ENCODE measurements around the gene UPF1. TPM values are rescaled to one million over a fixed set of nuclear protein-coding genes. Genes with fewer than 3 reads are reported as not detected.
A peak's percentile ranks its signal among the peaks of the same experiment; 100 is the strongest.

The UPF1 gene
- 104 and 111 TPM in 2 replicates for total RNA-seq (2014; rRNA removed; shearing (Covaris generic))

DNA sequence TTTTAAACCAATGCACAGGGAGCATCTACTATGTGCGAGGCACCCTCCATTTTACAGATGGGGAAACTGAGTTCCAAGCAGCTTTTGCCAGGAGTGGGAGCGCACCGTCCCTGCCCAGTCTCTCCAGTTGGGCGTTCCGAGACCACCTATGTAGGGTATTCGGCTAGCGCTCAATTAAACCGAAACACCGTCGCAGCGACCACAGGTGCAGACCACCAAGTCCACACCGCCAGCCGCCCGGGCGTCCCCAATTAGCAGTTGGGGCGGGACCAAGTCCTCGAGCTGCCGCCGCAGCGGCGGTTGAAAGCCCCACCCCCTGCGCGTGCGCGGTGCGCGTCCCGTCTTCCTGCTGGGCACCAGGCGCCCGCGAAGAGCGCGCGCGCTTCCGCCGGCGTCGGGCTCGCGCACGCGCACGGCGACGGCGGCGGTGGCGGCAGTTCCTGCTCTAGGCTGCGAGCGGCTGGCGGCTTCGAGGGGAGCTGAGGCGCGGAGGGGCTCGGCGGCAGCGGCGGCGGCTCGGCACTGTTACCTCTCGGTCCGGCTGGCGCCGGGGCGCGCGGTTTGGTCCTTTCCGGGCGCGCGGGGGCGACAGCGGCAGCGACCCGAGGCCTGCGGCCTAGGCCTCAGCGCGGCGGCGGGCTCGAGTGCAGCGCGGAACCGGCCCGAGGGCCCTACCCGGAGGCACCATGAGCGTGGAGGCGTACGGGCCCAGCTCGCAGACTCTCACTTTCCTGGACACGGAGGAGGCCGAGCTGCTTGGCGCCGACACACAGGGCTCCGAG is at the start of gene UPF1:
Gene UPF1 (plus strand): TSS at position 436 of the 782 bp plus-strand sequence. CDS start 251 bp downstream, at position 687.
- peak; percentile 91 for DNase-seq (ENCODE audit: low spot score)
- in situ Hi-C loops (cut with HindIII; ENCODE audit: low sequenced_read_pairs): no loop called here

DNA sequence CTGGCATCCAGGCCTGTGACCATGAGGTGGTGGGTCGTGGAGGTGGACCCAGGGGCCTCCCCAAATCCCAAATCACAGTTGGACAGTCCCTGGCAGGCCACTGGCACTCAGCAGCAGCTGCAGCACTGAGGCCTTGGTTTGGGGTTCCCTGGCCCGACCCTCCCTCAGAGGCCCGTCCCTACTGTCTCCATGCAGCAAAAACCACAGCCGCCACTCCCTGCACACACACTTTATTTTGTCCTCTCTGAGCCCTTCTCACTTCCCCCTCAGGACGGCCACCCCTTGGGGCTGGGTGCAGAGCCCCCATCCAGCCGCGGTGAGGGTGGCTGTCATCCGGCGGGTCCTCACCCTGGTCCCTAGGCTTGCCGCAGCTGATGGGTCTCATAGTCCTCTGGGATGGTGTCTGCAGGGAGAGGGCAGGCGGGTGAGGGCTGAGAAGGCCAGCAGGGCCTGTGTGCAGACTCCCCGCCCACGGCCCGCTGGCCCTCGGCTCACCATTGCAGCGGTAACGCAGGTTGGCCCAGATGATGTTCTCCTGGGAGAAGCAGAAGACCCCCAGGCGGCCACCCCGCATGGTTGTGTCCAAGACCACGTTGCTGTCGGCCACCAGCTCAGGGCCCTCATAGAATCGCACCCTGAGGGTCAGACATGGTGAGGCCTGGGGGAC is 49.1 kb upstream of the UPF1 start:
- no peak for DNase-seq (ENCODE audit: low spot score)
- in situ Hi-C loops (cut with HindIII; ENCODE audit: low sequenced_read_pairs): no loop called here

DNA sequence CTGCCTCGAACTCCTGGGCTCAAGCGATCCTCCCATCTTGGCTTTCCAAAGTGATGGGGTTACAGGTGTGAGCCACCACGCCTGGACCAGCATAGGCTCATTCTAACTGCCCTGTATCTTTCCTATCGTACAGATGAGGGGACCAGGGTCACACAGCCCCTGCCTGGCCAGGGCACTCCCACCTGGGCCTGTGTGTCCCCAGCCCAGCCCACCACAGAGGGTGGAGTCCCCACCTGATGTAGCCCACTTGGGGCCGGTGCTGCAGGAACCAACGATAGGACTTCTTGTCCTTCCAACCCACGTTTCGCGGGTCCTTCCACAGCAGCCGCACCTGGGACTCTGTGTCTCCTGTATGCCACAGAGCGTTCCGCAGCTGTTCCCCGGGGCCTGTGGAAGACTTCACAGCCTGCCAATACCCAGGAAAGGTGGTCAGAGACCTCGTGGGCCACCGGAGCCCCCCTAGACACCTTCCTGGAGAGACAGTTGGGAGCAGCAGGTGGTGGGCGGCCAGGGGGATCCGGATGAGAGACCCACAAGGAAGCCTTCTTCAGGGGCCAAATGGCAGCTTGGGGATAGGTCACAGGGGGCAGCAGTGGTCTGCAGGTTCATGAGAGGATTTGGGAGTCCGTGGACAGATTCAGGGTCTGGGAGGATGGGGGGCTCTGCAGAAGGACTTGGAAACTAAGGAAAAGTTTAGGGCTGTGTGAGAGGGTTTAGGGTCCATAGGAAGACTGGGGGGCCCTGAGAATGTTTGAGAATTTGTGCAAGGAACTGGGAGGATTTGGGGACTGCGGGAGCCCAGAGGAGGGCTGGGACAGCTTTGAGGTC is 47.6 kb upstream of the UPF1 start:
- in situ Hi-C loops (cut with HindIII; ENCODE audit: low sequenced_read_pairs): no loop called here
- DNase-seq (ENCODE audit: low spot score): no peak

DNA sequence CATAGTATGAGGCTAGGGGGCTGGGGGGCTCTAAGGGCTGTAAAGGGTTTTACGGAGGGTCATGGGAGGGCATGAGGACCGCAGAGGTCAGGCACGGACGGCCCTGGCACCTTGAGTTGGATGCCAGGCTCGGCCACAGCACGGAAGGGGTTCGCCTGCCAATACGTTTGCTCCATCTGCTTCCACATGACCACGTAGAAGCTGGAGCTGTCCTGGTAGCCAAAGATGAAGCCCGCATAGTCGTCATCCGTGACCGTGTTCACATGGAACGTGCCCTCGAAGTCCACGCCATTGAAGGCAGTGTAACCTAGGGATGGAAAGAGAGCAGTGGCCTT is 47.0 kb upstream of the UPF1 start:
- peak; percentile 42 for DNase-seq (ENCODE audit: low spot score)
- in situ Hi-C loops (cut with HindIII; ENCODE audit: low sequenced_read_pairs): no loop called here

DNA sequence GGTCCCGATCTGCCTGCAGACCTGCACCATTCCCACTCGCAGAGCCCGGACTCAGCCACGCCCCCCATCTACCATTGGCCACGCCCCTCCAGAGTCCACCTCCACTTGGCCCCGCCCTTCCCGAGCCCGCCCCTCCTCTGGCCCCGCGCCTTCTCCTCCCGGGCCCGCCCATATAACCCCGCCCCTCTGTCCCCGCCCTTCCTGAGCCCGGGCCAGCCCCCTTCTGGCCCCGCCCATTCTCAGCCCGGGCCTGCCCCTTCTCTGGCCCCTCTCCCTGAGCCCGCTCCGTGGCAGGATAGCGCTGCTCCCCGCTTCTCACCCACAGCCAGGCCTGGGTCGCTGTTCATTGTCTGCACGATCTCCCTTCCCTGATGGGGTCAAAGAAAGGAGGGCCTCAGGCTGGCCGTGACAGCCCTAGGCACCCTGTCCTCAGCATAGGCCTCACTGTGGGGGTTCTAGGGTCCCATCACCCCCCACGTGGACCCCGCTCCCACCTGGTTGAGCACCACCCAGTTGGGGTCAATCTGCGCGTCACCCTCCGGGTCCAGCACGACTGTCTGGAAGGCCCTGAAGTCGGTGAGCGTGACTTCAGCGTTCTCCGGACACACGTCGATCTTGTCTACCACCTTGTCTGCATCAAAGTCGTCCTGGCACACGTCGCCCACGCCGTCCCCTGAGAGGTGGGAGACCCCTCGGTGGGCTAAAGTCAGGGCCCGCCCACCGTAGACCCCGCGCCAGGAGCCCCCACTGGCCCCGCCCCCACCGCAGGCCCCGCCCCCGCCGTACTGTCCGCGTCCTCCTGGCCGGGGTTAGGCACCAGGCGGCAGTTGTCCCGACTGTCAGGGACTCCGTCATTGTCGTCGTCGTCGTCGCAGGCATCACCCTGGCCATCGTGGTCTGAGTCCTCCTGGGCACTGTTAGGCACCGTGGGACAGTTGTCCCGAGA is 46.3 kb upstream of the UPF1 start:
- in situ Hi-C loops (cut with HindIII; ENCODE audit: low sequenced_read_pairs): no loop called here
- DNase-seq (ENCODE audit: low spot score): peak; percentile 46

DNA sequence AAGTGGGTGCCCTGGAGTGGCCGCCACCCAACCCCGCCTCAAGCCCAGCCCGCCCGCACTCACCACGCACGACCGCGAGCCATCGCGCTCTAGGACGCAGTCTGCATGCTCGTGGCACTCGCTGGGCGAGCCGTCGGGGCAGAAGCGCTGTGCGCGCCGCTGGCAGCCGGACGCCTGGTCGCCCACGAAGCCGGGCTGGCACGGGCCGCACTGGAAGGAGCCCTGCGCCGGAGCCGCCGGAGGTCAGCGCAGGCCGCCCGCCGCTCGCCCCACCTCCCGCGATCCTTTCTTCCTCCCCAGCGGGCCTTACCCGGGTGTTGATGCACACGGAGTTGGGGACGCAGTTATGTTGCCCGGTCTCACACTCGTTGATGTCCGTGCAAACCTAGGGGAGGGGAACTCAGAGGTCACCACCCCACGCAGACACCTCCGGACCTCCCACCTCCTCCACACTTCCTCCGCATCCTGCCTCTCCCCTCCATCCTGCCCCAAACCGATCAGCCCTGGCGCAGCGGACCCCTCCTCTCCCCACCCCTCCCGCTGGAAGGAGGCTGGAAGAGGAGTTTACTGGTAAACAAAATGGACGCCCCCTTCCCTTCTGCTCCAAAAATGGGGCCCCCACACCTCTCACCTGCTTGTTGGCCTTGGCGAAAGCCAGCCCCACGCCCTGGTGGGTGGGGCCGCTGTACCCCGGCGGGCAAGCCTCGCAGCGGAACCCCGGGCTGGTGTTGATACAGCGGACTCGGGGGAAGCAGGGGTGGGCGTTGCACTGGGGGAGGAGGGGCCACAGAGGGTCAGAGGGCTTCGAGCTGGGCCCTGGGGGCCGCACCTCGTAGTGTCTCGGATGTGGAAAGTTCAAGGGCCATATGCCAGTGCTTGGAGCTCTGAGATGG is 43.0 kb upstream of the UPF1 start:
- DNase-seq (ENCODE audit: low spot score): no peak
- in situ Hi-C loops (cut with HindIII; ENCODE audit: low sequenced_read_pairs): no loop called here

DNA sequence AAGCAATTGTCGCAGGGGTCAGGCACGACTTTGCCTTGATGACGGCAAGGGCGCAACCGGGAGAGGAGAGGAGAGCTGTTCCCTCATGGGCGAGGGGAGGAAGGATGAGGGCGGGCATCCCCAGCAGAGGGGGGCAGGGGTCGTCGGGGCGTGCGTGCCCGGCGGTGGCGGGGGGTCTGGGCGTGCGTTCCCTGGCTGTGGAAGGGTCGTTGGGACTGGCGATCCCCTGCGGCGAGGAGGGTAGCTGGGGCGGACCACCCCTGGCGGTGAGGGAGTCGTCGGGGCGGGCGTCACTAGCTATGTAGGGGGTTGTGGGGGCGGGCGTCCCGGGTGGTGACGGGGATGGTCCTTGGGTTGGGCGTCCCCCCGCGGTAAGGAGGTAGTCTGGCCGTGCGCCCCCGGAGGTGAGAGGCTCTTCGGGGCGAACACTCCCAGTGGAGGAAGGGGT is 42.3 kb upstream of the UPF1 start:
- in situ Hi-C loops (cut with HindIII; ENCODE audit: low sequenced_read_pairs): no loop called here
- no peak for DNase-seq (ENCODE audit: low spot score)

DNA sequence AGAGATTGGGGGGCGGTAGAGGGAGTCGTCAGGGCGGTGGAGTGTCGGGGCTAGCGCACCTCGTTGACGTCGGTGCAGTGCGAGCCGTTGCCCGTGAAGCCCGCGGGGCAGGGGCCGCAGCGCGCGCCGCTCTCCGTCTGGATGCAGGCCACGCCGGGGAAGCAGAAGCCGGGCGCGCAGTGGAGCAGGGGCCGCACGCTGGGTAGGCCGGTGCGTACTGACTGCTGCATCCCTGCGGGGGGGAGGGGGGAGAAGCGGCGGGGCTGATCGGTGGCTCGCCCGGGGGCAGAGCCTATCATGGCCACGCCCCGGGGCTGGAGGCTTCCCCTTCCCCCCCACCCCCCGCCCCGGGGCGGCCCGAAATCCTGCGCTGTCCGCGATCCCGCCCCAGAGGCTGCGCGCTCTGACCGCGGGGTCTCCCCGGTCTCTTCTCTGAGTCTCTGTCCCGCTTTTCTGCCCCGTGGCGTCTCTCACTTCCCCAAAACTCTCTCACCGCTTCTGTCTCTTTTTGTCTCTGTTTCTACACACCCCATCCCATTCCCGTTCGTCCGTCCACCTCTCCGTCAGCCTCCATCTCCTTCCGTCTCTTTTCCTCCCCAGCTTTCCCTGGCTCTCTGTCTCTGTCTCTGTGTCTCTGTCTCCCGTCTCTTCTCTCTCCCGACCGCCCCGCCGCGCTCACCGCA is 41.7 kb upstream of the UPF1 start:
- no peak for DNase-seq (ENCODE audit: low spot score)
- in situ Hi-C loops (cut with HindIII; ENCODE audit: low sequenced_read_pairs): no loop called here

DNA sequence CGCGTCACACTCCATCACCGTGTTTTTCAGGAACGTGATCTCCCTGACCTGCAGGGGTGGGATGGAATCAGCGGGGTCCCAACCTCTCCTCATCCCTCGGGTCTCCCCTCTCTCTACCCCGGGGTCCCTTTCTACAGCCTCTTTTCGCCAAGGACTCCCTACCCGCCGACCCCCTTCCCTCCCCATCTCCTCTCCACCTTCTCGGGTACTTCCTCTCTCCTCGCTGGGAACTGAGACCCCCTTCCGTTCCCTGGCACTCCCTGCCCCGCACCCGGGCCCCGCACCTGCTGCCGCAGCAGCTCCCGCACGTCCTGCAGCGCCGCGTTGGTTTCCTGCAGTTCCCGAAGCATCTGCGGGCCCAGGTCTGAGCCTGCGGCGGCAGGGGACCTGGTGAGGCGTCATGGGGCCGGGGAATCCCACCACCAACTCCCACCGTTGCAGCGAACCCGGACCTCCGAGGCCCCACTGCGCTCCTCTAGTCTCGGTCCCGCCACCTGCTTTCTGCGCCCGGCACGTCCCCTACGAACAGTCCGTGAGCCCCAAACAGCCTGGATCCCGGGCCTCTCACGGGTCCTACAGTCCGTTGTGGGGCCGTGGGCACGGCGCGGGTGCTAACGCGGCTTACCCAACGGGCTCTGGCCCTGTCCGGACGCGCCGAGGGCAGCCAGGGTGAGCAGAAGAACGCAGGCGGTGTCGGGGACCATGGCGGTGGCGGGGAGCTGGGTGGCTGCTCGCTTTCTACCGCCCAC is 41.0 kb upstream of the UPF1 start, which contains the start of gene COMP:
Gene COMP (minus strand): TSS at position 740 of the 749 bp plus-strand sequence. CDS start 36 bp downstream, at position 704.
- DNase-seq (ENCODE audit: low spot score): no peak
- in situ Hi-C loops (cut with HindIII; ENCODE audit: low sequenced_read_pairs): no loop called here

DNA sequence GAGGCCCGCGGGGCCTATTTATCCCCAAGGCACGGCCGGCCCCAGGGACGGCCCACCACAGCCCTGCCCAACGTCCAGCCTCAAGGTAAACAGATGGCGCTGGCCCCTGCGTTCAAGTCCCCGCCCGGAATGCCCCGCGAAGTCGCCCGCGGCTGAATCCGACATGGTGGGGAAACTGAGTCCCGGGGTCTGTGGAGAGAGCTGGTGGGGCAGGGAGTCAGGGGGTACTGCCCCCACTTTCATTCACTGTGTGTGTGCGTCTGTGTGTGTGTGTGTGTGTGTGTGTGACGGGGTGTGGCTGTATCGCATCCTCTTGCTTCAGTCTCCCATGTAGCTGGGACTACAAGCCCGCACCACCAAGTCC is 40.5 kb upstream of the UPF1 start:
- in situ Hi-C loops (cut with HindIII; ENCODE audit: low sequenced_read_pairs): no loop called here
- DNase-seq (ENCODE audit: low spot score): no peak

DNA sequence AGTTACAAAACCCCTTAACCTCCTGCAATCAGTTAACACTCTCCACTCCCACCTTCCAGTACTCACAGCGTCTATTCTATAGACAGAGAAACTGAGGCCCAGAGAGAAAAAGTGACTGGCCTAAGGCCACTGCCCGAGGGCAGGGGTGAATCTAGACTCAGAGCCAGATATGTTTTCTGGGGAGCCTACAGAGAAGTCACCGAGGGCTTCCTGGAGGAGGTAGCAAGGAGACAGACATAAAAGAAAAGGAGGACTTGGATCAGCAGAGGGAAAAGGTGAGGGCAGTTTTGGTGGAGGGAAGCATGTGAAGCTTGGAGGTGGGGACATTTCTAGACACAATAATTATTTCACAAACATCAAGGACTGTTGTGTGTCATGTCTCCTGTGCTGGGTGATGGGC is 39.1 kb upstream of the UPF1 start:
- no peak for DNase-seq (ENCODE audit: low spot score)
- in situ Hi-C loops (cut with HindIII; ENCODE audit: low sequenced_read_pairs): no loop called here

DNA sequence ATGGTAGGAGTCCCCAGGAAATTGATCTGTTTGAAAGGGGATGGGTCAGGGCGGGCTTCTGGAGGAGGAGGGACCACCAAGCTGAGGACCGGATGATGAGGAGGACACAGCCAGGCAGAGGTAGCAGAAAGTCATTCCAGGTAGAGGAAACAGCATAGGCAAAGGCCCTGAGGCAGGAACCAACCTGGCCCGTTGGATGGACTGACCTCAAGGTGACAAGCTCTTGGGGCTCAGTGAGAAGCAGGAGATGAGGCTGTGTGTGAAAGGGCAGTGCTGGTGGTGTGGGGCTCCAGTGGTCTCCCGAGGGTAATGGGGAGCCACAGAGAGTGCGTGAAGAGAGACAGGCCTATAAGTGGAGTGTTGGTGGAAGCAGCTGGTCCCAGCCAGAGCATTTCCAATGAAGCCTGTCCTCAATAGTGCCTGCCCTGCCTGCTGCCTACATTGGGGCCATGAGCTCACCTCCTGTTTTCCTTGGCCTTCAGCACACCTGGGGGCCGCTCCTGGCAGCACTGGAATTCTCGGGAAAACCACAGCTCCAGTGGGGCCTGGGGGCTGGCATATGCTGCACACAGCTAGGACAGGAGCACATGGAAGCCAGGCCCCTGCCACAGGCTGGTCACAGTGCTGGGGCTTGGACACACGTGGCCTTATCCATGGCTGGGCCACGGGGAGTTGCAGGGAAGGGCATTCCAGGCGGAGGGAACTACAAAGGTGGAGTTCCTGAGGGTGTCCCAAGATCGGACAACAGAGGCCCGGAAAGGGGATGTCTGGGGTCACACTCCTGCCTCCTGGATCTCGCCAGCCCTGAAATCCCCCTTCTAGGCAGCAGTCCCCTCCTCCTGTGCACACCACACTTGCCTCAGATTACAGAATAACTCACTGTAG is 38.4 kb upstream of the UPF1 start:
- DNase-seq (ENCODE audit: low spot score): no peak
- in situ Hi-C loops (cut with HindIII; ENCODE audit: low sequenced_read_pairs): no loop called here

DNA sequence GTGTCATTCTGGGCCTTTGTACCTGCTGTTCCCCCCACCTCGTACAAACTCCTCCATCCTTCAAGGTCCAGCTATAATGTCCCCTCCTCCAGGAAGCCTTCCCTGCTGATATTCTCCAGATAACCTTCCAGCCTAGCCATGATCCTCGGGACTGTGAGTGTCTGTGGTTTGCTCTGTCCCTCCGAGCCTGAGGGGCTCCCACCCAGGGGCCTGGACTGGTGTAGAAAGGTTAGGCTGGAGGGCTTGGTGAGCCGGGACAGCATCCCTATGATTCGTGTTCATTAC is 37.8 kb upstream of the UPF1 start:
- DNase-seq (ENCODE audit: low spot score): no peak
- in situ Hi-C loops (cut with HindIII; ENCODE audit: low sequenced_read_pairs): no loop called here

DNA sequence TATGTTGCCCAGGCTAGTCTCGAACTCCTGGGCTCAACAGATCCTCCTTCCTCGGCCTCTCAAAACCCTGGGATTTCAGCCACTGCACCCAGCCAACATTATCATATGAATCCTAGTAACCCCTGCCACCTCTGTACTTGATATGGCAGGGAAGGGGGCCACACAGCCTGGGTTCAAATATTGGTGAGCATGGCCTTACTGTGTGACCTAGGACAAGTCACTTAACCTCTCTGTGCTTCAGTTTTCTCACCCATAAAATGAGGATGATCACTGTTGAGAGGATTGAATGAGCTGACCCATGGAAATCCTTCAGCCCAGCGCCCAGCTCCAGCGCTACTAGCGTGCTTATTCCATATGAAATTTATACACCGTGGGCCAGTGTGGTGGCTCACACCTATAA is 37.1 kb upstream of the UPF1 start:
- no peak for DNase-seq (ENCODE audit: low spot score)
- in situ Hi-C loops (cut with HindIII; ENCODE audit: low sequenced_read_pairs): no loop called here

DNA sequence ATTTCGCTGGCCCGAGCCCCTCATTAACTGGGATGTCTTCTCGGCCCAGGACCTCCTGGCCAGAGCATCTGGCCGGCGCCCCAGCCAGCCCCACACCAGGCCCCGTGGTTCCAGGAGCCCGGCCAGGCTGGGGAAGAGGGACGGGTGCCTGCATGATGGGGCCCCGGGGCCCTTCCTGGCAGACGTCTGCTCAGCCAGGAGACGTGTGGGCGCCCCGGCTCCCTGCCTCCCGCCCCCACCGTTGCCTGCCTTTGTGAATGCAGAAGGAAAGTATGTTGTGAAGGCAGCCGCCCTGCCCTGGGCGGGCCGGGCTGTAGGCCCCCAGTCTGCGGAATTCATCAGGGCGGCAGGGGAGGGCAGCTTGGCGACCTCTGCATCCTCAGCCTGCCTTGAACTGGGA is 36.2 kb upstream of the UPF1 start:
- in situ Hi-C loops (cut with HindIII; ENCODE audit: low sequenced_read_pairs): no loop called here
- DNase-seq (ENCODE audit: low spot score): no peak

DNA sequence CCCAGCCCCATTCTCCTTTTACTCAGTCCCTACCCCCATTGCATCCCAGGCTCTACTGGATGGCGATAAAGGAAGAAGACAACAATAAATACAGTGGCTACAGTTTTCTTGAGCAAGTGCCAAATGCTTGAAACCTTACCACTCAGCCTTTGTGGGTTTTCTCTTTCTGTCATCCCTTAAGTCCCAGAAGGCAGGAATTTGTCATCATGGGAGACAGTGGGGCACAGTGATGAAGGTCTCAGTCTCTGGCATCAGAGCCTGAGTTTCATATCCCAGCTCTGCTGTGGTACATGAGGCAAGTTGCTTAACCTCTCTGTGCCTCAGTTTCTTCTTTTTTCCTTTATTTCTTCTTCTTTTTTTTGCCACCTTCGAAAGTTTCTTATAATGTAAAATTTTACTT is 35.5 kb upstream of the UPF1 start:
- DNase-seq (ENCODE audit: low spot score): no peak

More for the DNA sequence above, 35.5 kb upstream of the UPF1 start:
- in situ Hi-C loops (cut with HindIII; ENCODE audit: low sequenced_read_pairs): no loop called here

Data from G401 (cell line).